ENCODE data around the gene OR2V2.
A peak's percentile ranks its signal among the peaks of the same experiment; 100 is the strongest.

DNA sequence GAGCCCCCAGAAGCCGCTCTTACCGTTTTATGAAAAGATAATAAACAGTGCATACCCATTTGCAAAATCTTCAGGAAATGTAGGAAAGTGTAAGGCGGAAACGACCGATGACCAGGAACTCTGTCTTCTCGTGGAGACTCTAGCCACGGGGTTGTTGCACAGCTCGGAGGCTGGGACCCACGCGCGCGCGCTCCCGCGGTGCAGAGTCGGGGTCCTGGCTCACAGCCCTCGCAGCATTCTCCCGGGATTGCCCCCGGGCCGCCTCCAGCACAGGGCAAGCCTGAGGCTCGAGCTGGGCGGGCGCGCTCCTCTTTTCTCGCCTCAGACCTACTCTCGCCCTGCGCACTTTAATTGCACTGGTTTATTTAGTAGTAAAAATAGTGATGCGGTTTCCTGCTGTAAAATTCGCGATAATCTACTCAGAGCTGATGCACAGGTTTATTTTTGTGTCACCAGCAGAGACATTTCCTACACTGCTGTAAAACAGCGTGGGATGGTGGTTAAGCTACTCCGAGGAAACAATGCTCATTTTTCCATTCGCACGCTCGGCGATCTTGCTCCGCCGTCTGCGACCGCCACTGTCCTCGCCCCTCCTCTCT is 42.1 kb downstream of the OR2V2 start:
- TF ChIP-seq POLR2A (IDR thresholded peaks at IDR 0.05; ENCODE audit: low read depth, low read length) (no peak), EP300 (IDR thresholded peaks at IDR 0.05; ENCODE audit: borderline replicate concordance in 1 of 2, control insufficient read depth in 1 of 2, low read depth in 2 of 2, low read length in 2 of 2) (no peak), RUNX3 (IDR thresholded peaks at IDR 0.05; ENCODE audit: low read length) (no peak), EZH2 (IDR thresholded peaks at IDR 0.05; ENCODE audit: borderline replicate concordance, control insufficient read depth, low read depth, low read length) (no peak), SMC3 (IDR thresholded peaks at IDR 0.05; ENCODE audit: borderline replicate concordance, low read length) (no peak), STAT1 (conservative IDR thresholded peaks at IDR 0.05) (no peak), POLR2AphosphoS5 (IDR thresholded peaks at IDR 0.05; ENCODE audit: low read length) (0 out of 2 replicates have a peak, but pooled peaks have one; percentile 34), BRCA1 (IDR thresholded peaks at IDR 0.05; ENCODE audit: low read depth, low read length) (no peak), ZBED1 (IDR thresholded peaks at IDR 0.05; ENCODE audit: borderline replicate concordance) (no peak), SIX5 (IDR thresholded peaks at IDR 0.05; ENCODE audit: low read depth, low read length, severe bottlenecking) (no peak)
- TF ChIP-seq, protein P1, sequence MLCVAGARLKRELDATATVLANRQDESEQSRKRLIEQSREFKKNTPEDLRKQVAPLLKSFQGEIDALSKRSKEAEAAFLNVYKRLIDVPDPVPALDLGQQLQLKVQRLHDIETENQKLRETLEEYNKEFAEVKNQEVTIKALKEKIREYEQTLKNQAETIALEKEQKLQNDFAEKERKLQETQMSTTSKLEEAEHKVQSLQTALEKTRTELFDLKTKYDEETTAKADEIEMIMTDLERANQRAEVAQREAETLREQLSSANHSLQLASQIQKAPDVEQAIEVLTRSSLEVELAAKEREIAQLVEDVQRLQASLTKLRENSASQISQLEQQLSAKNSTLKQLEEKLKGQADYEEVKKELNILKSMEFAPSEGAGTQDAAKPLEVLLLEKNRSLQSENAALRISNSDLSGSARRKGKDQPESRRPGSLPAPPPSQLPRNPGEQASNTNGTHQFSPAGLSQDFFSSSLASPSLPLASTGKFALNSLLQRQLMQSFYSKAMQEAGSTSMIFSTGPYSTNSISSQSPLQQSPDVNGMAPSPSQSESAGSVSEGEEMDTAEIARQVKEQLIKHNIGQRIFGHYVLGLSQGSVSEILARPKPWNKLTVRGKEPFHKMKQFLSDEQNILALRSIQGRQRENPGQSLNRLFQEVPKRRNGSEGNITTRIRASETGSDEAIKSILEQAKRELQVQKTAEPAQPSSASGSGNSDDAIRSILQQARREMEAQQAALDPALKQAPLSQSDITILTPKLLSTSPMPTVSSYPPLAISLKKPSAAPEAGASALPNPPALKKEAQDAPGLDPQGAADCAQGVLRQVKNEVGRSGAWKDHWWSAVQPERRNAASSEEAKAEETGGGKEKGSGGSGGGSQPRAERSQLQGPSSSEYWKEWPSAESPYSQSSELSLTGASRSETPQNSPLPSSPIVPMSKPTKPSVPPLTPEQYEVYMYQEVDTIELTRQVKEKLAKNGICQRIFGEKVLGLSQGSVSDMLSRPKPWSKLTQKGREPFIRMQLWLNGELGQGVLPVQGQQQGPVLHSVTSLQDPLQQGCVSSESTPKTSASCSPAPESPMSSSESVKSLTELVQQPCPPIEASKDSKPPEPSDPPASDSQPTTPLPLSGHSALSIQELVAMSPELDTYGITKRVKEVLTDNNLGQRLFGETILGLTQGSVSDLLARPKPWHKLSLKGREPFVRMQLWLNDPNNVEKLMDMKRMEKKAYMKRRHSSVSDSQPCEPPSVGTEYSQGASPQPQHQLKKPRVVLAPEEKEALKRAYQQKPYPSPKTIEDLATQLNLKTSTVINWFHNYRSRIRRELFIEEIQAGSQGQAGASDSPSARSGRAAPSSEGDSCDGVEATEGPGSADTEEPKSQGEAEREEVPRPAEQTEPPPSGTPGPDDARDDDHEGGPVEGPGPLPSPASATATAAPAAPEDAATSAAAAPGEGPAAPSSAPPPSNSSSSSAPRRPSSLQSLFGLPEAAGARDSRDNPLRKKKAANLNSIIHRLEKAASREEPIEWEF (IDR thresholded peaks at IDR 0.05; ENCODE audit: insufficient replicate concordance, low read depth, low read length), result no peak
- TF ChIP-seq, protein P2, sequence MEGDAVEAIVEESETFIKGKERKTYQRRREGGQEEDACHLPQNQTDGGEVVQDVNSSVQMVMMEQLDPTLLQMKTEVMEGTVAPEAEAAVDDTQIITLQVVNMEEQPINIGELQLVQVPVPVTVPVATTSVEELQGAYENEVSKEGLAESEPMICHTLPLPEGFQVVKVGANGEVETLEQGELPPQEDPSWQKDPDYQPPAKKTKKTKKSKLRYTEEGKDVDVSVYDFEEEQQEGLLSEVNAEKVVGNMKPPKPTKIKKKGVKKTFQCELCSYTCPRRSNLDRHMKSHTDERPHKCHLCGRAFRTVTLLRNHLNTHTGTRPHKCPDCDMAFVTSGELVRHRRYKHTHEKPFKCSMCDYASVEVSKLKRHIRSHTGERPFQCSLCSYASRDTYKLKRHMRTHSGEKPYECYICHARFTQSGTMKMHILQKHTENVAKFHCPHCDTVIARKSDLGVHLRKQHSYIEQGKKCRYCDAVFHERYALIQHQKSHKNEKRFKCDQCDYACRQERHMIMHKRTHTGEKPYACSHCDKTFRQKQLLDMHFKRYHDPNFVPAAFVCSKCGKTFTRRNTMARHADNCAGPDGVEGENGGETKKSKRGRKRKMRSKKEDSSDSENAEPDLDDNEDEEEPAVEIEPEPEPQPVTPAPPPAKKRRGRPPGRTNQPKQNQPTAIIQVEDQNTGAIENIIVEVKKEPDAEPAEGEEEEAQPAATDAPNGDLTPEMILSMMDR (IDR thresholded peaks at IDR 0.05 in 2 of 3, conservative IDR thresholded peaks at IDR 0.05 in 1 of 3; ENCODE audit: control insufficient read depth in 2 of 3, extremely low read depth in 1 of 3, insufficient read depth in 1 of 3, low read depth in 3 of 3, low read length in 3 of 3), result no peak
- TF ChIP-seq, protein P3, sequence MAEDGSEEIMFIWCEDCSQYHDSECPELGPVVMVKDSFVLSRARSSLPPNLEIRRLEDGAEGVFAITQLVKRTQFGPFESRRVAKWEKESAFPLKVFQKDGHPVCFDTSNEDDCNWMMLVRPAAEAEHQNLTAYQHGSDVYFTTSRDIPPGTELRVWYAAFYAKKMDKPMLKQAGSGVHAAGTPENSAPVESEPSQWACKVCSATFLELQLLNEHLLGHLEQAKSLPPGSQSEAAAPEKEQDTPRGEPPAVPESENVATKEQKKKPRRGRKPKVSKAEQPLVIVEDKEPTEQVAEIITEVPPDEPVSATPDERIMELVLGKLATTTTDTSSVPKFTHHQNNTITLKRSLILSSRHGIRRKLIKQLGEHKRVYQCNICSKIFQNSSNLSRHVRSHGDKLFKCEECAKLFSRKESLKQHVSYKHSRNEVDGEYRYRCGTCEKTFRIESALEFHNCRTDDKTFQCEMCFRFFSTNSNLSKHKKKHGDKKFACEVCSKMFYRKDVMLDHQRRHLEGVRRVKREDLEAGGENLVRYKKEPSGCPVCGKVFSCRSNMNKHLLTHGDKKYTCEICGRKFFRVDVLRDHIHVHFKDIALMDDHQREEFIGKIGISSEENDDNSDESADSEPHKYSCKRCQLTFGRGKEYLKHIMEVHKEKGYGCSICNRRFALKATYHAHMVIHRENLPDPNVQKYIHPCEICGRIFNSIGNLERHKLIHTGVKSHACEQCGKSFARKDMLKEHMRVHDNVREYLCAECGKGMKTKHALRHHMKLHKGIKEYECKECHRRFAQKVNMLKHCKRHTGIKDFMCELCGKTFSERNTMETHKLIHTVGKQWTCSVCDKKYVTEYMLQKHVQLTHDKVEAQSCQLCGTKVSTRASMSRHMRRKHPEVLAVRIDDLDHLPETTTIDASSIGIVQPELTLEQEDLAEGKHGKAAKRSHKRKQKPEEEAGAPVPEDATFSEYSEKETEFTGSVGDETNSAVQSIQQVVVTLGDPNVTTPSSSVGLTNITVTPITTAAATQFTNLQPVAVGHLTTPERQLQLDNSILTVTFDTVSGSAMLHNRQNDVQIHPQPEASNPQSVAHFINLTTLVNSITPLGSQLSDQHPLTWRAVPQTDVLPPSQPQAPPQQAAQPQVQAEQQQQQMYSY (CRISPR knock-in tag; IDR thresholded peaks at IDR 0.05), result no peak
